ENCODE measurements around the gene LEF1. TPM values are rescaled to one million over a fixed set of nuclear protein-coding genes. Genes with fewer than 3 reads are reported as not detected.

The LEF1 gene
- total and polyA plus RNA-seq, 11 donors = 0.08 to 3.0 (median 0.91) TPM; not detected in 1

DNA sequence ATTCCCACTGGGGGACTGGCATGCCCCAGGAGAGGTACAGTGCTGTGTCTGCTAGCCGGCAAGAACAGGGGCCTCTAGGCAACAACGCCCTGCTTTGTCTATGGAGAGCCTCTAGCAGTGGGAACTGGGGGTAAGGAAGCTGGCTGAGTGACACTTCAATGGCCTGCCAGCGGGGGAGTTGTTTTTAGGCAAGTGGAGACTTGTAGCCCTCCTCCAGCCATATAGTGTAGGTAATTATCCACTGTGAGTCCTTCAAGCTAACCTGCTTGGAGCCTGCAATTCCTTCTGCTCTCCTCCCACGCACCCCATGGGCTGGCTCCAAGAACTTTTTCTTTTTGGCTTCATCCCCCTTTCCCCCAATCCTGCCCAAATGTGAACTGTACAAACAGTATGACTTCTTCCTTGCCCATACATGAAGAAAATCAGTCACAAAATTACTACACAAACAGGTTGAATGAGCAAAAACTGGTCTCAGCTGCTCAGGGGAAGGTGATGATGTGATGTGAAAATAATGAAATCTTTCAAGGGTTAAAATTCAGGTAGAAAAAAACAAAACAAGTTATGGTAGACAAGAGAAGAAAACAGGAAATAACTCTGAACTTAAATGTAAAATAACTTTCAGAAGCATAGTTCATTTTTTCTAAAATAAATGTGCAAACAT lies 33.1 kb downstream of the LEF1 start:
- TF ChIP-seq POLR2A (IDR thresholded peaks at IDR 0.05) = no peak
- TF ChIP-seq, protein P1, sequence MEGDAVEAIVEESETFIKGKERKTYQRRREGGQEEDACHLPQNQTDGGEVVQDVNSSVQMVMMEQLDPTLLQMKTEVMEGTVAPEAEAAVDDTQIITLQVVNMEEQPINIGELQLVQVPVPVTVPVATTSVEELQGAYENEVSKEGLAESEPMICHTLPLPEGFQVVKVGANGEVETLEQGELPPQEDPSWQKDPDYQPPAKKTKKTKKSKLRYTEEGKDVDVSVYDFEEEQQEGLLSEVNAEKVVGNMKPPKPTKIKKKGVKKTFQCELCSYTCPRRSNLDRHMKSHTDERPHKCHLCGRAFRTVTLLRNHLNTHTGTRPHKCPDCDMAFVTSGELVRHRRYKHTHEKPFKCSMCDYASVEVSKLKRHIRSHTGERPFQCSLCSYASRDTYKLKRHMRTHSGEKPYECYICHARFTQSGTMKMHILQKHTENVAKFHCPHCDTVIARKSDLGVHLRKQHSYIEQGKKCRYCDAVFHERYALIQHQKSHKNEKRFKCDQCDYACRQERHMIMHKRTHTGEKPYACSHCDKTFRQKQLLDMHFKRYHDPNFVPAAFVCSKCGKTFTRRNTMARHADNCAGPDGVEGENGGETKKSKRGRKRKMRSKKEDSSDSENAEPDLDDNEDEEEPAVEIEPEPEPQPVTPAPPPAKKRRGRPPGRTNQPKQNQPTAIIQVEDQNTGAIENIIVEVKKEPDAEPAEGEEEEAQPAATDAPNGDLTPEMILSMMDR (IDR thresholded peaks at IDR 0.05) = no peak
- intact Hi-C loops (cut with DNase I) = no loop called here
- Histone ChIP-seq H3K27me3 (no peaks in the 10 kb centered on the region), H3K4me1 (peaks cover 0 to 5% (median 0%) of the 10 kb centered on the region in 12 donors), H3K9me3 (peaks cover 0 to 1% (median 0%) of the 10 kb centered on the region in 12 donors), H3K36me3 (no peaks in the 10 kb centered on the region), H3K4me3 (no peak overlapping the region), H3K27ac (no peak overlapping the region)
- ATAC-seq = no peak
- no peak for DNase-seq
- 56 to 80% (median 77%) methylated on average over 4 of the region's 4 CpGs for WGBS, 4 donors

GRCh38 chr4:108130955-108131354 lies 37.8 kb downstream of the LEF1 start:
- Histone ChIP-seq H3K27ac (no peak overlapping the region), H3K27me3 (no peaks in the 10 kb centered on the region), H3K4me3 (no peak overlapping the region), H3K4me1 (no peaks in the 10 kb centered on the region), H3K36me3 (no peaks in the 10 kb centered on the region), H3K9me3 (no peaks in the 10 kb centered on the region)
- no peak for TF ChIP-seq POLR2A (IDR thresholded peaks at IDR 0.05)
- TF ChIP-seq, protein P1 (IDR thresholded peaks at IDR 0.05) = no peak
- DNase-seq = no peak
- intact Hi-C loops (cut with DNase I) = no loop called here
- no peak for ATAC-seq
- 95 to 98% (median 96%) methylated on average over 4 of the region's 4 CpGs for WGBS, 4 donors

GRCh38 chr4:108129196-108129595 lies 39.5 kb downstream of the LEF1 start:
- TF ChIP-seq, protein P1 (IDR thresholded peaks at IDR 0.05) = no peak
- TF ChIP-seq POLR2A (IDR thresholded peaks at IDR 0.05) = no peak
- ATAC-seq (no peak), DNase-seq (no peak)
- no peaks in the 10 kb centered on the region for H3K27me3 ChIP-seq
- no peaks in the 10 kb centered on the region for H3K4me1 ChIP-seq
- H3K27ac ChIP-seq = no peak overlapping the region
- no peaks in the 10 kb centered on the region for H3K36me3 ChIP-seq
- intact Hi-C loops (cut with DNase I) = no loop called here
- no peaks in the 10 kb centered on the region for H3K9me3 ChIP-seq
- no peak overlapping the region for H3K4me3 ChIP-seq

- Histone ChIP-seq H3K4me3 (no peak overlapping the region), H3K4me1 (no peaks in the 10 kb centered on the region), H3K36me3 (no peaks in the 10 kb centered on the region), H3K9me3 (no peaks in the 10 kb centered on the region), H3K27ac (no peak overlapping the region), H3K27me3 (no peaks in the 10 kb centered on the region)
- intact Hi-C loops (cut with DNase I) = no loop called here
- TF ChIP-seq POLR2A (IDR thresholded peaks at IDR 0.05) = no peak
- TF ChIP-seq, protein P1 (IDR thresholded peaks at IDR 0.05) = no peak
- no peak for DNase-seq
- ATAC-seq = no peak
- WGBS, 4 donors = 84 to 91% (median 87%) methylated on average over 3 of the region's 3 CpGs
Observed at GRCh38 chr4:108126806-108127205, 41.9 kb downstream of the LEF1 start.

Data from heart left ventricle (tissue), 16 donors.